ENCODE results near the gene TMEM37.

The TMEM37 gene

GRCh38 chr2:119416299-119416923 is 15.2 kb upstream of the TMEM37 start:
- DNase-seq: no peak

GRCh38 chr2:119417908-119418307 is 13.7 kb upstream of the TMEM37 start:
- DNase-seq: no peak

- DNase-seq: no peak
Measured at GRCh38 chr2:119419065-119419464, 12.6 kb upstream of the TMEM37 start.

GRCh38 chr2:119419803-119420508 is 11.7 kb upstream of the TMEM37 start:
- DNase-seq: no peak

GRCh38 chr2:119421304-119421703 is 10.3 kb upstream of the TMEM37 start:
- DNase-seq: no peak

- DNase-seq: no peak
Measured at GRCh38 chr2:119421741-119422140, 9.9 kb upstream of the TMEM37 start.

GRCh38 chr2:119422360-119423107 is 9.1 kb upstream of the TMEM37 start:
- DNase-seq: no peak

- no peak for DNase-seq
Measured at GRCh38 chr2:119423108-119423444, 8.6 kb upstream of the TMEM37 start.

- DNase-seq: no peak
Measured at GRCh38 chr2:119423811-119424210, 7.8 kb upstream of the TMEM37 start.

GRCh38 chr2:119424284-119425118 is 7.2 kb upstream of the TMEM37 start:
- no peak for DNase-seq

GRCh38 chr2:119425119-119425405 is 6.6 kb upstream of the TMEM37 start:
- no peak for DNase-seq

- DNase-seq: no peak
Measured at GRCh38 chr2:119425620-119426395, 5.8 kb upstream of the TMEM37 start.

GRCh38 chr2:119426396-119426675 is 5.3 kb upstream of the TMEM37 start:
- no peak for DNase-seq

GRCh38 chr2:119426801-119427395 is 4.8 kb upstream of the TMEM37 start:
- no peak for DNase-seq

- DNase-seq: no peak
Measured at GRCh38 chr2:119427756-119428155, 3.9 kb upstream of the TMEM37 start.

- no peak for DNase-seq
Measured at GRCh38 chr2:119428488-119429224, 3.0 kb upstream of the TMEM37 start.

GRCh38 chr2:119429225-119429981 is 2.3 kb upstream of the TMEM37 start:
- no peak for DNase-seq

GRCh38 chr2:119430023-119430498 is 1.6 kb upstream of the TMEM37 start:
- DNase-seq: peak; percentile 55

GRCh38 chr2:119431976-119432850 is 559 bp downstream of the TMEM37 start:
- DNase-seq: peak; percentile 69
